Lower leg skin (tissue), 4 donors: ENCODE data around the gene ELAC2. TPM values are rescaled to one million over a fixed set of nuclear protein-coding genes. Genes with fewer than 3 reads are reported as not detected.

ENCODE experiments used
- DNase-seq, 2 donors: peaks; one replicate each; pipeline ENCODE4 v3.0.0-alpha.2; 2019; ENCODE audit warnings: low spot score in 2 of 2
- H3K4me3 ChIP-seq: fragments of 200-600 bp; sonication (generic); 2 replicates; pipeline ENCODE4 v1.5.1; 2017; ENCODE audit warnings: mild to moderate bottlenecking, low read depth; ENCODE audit not compliant: poor library complexity, severe bottlenecking
- CTCF ChIP-seq, 3 donors: fragments of 450-650 bp; IDR thresholded peaks; one replicate each; pipeline ENCODE4 v1.5.1; 2016; ENCODE audit warnings: antibody characterized with exemption in 3 of 3, mild to moderate bottlenecking in 3 of 3, moderate library complexity in 2 of 3
- POLR2A ChIP-seq, 2 donors: fragments of 450-650 bp; IDR thresholded peaks; one replicate each; pipeline ENCODE4 v1.6.1; 2016 to 2017; ENCODE audit warnings: antibody characterized with exemption in 2 of 2, mild to moderate bottlenecking in 1 of 2, moderate library complexity in 1 of 2
- WGBS, 2 donors: methylation state at CpG; one replicate each; pipeline ENCODE4 v1.1.5; 2018; 5-methylcytosine and 5-hydroxymethylcytosine counted together
- intact Hi-C: fragments of 100-400 bp; cut with DNase I; formaldehyde crosslinking; loops from one replicate; pipeline ENCODE4 v1.15.0; 2023; ENCODE audit warnings: low total_unique reads
- total RNA-seq, 4 donors: library from RNA; depleted of rRNA; stranded (reverse); fragments of >200 nt; gene quantifications; one replicate each; pipeline ENCODE4 v1.1.0, GENCODE V29; 2016

The ELAC2 gene
- total RNA-seq, 4 donors from 2014 or later: 44.3 to 107 (median 62.0) TPM

GRCh38 chr17:12959441-12959840, 58.4 kb downstream of the ELAC2 start:
- intact Hi-C loops: no loop called here
- 82 to 90% methylated on average over 8 of the region's 8 CpGs for WGBS, 2 donors
- TF ChIP-seq CTCF (IDR thresholded peaks at IDR 0.05) (no peak), POLR2A (IDR thresholded peaks at IDR 0.05) (no peak)
- no peak for DNase-seq
- H3K4me3 ChIP-seq: no peak overlapping the region

DNA sequence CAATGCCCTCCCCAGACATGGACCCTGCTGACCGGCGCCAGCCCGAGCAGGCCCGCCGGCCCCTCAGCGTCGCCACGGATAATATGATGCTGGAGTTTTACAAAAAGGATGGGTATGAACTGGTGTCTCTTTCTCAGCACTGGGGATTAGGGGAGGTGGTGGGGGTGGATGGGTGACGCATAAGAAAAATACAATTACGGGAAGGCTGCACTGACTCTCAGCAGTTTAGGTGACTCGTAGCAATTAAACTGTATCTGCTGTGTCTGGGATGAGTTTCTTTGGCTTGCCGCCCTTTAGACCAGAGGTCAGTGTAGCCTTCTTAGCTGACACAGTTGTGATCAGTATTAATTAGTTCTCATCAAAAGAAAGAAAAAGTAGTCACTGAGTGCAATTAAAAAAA, 59.0 kb downstream of the ELAC2 start:
- no peak for DNase-seq
- intact Hi-C loops: no loop called here
- H3K4me3 ChIP-seq: no peak overlapping the region
- no peak for TF ChIP-seq POLR2A (IDR thresholded peaks at IDR 0.05)
- TF ChIP-seq CTCF (IDR thresholded peaks at IDR 0.05): no peak
- WGBS, 2 donors: 92 to 98% methylated on average over 12 of the region's 12 CpGs

- DNase-seq: no peak
- intact Hi-C loops: no loop called here
- 84 to 90% methylated on average over 5 of the region's 5 CpGs for WGBS, 2 donors
- H3K4me3 ChIP-seq: no peak overlapping the region
- TF ChIP-seq CTCF (IDR thresholded peaks at IDR 0.05): no peak
- no peak for TF ChIP-seq POLR2A (IDR thresholded peaks at IDR 0.05)
Measured at GRCh38 chr17:12955521-12955920, 62.3 kb downstream of the ELAC2 start.

DNA sequence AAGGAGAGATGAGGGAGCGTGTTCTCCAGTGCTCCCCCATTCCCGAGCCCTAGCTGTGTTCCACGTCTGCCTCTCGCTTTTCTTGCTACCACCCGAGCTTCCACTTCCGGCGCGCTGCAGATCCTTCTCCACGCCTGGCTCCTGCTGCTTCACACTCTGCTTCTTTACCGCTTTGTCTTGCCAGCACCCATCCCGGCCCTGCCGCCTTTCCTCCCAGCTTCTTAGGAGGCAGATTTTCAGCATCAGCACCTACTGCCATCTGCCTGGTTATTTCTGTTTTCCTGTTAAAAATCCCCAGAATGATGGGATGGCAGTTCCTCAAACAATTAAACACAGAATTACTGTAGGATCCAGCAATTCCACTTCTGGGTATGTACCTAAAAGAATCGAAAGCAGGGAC, 64.7 kb downstream of the ELAC2 start:
- H3K4me3 ChIP-seq: no peak overlapping the region
- intact Hi-C loops: no loop called here
- no peak for DNase-seq
- 92 to 94% methylated on average over 13 of the region's 13 CpGs for WGBS, 2 donors
- TF ChIP-seq POLR2A (IDR thresholded peaks at IDR 0.05): no peak
- no peak for TF ChIP-seq CTCF (IDR thresholded peaks at IDR 0.05)

DNA sequence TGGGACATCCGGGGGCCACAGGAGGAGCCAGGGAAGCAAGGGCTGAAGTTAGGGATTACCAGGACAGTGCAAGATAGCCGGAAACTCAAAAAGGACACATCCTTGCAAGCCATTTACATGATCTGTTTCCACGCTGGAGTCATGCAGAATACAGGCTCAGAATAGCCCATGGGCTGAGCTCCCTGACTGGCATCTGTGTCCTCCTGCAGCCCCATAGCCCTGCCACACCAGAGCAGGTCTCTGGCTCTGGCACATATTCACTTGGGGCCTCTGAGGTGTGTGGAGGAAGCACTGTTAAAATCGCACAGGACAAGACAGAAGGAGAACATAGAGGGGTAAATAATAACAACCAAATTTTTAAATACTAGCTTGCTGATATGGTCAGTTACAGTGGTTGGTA, 65.8 kb downstream of the ELAC2 start:
- no peak overlapping the region for H3K4me3 ChIP-seq
- WGBS, 2 donors: 90% methylated on average over 4 of the region's 4 CpGs
- no peak for TF ChIP-seq POLR2A (IDR thresholded peaks at IDR 0.05)
- TF ChIP-seq CTCF (IDR thresholded peaks at IDR 0.05): no peak
- intact Hi-C loops: no loop called here
- no peak for DNase-seq

GRCh38 chr17:12947047-12947446, 70.8 kb downstream of the ELAC2 start:
- H3K4me3 ChIP-seq: no peak overlapping the region
- intact Hi-C loops: no loop called here
- TF ChIP-seq POLR2A (IDR thresholded peaks at IDR 0.05) (no peak), CTCF (IDR thresholded peaks at IDR 0.05) (no peak)
- DNase-seq: no peak
- WGBS, 2 donors: 82 to 91% methylated on average over 4 of the region's 4 CpGs
